NCI-H446 treated with DMSO at 0.1 percent for 48 hours (cell line): Measurements from ENCODE around the gene PRKCSH.

ENCODE experiments used
- DNase-seq: peaks from one replicate; lab custom pipeline; 2025; lab: John Stamatoyannopoulos, UW

The PRKCSH gene

DNA sequence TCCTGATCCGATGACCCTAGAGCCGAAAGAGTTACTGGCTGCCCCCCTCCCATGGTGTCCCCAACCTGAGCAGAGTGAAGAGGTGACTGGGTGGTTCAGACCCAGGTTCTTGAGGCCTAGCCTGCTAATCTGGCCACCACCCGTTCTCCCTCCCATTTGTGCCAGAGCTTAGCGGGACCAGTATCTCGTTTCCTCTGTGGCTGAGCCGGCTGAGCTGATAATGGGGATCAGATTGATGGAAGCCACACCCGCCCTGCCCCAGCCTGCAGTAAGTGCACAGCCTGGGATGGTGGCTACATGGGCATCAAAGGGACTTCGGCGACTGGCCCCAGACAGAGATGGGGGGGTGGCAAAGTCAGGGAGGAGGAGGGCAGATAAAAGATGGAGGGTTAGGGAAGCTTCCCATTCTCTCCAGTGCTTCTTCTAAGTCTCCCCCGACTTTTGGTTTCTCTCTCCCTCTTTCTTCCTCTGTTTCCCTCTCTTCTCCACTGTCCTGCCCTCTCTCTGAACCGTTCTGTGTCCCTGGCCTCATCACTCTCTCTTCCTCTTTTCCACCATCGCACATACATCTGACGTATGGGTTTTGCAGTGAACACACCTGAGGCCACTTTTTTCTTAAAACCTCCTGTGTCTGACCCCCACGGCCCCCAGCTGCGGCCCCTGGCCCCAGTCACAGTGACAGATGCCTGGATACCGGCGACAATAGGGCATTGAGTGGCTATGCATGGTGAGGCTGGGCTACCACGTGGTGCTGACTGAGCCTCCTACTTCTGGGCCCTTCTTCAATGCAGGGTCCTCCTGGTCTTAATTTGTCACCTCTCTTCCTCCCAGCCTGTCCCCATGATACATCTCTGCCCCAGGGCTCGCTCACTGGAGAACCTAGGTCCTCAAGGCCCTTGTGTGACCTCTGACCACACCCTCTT is 43.0 kb downstream of the PRKCSH start:
- no peak for DNase-seq

DNA sequence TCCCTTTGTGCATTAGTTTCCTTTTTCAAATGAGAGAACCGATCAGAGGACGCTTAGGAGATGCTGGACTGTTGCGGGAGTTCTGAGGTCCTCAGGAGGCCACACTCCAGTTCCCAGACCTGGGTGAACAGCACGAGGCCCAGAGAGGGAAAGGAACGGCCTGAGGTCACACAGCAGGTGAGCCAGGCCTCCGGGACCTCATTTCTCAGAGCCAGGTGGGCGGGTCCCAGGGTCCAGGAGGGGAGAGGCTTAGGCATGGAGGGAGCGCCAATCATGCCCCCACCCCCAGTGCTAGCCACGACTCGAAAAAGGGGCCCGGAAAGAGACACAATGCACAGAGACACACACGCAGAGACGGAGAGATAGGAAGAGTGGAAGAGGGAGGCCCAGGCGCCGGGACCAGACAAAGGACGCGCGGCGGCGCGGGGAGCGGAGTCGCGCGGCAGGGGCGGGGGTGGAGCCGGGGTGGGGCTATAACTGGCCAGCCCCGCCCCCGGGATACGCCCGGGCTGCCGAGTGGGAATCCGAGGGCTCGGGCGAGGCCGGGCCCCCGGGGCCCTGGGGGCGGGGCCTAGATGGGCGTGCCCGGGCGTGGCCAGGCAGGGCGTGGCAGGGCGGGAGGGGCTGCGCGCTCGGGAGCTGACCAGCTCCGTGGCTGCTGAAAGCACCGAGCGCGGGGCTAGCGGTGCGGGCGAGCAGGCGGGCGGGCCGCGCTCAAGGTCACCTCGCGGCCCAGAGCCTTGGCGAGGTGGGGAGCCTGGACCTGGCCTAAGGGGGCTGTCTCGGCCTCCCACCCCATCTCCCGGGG is 43.9 kb downstream of the PRKCSH start:
- no peak for DNase-seq

DNA sequence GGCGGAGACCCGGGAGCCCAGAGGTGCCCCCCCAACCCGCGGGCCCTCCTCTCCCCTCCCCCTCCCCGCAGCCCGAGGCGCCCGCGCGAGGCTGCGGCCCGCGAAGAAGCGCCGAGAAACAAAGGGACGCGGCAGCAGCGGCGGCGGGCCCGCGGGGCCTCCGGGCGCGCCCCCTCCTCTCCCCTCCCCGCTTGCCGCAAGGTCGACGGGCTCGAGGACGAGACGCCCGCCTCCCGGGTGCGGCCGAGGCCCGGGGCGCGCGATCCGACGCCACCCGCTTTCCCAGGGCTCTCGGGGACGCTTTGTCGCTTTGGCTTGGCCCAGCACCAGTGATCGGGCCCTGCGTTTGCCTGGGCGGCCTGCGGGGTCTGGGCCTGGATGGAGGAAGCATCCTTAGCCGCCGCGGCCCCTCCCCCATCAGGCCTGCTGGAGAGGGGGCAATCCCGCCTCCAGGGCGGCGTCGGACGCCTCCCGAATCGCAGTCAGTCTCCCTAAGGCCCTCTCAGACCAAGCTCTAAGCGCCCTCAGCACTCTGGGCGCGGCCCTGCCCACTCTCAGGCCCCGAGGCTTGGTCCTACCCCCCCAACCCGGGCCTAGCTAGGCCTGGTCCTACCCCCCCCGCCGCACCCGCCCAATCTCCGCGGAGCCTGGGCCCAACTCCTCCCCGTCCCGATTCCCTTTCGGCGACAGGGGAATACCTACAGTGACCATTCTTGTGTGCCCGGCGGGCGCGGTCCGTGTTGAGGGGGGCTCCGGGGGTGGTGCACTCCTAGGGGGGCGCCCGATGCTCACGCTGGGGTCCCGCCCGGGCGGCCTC is 44.7 kb downstream of the PRKCSH start:
- no peak for DNase-seq

DNA sequence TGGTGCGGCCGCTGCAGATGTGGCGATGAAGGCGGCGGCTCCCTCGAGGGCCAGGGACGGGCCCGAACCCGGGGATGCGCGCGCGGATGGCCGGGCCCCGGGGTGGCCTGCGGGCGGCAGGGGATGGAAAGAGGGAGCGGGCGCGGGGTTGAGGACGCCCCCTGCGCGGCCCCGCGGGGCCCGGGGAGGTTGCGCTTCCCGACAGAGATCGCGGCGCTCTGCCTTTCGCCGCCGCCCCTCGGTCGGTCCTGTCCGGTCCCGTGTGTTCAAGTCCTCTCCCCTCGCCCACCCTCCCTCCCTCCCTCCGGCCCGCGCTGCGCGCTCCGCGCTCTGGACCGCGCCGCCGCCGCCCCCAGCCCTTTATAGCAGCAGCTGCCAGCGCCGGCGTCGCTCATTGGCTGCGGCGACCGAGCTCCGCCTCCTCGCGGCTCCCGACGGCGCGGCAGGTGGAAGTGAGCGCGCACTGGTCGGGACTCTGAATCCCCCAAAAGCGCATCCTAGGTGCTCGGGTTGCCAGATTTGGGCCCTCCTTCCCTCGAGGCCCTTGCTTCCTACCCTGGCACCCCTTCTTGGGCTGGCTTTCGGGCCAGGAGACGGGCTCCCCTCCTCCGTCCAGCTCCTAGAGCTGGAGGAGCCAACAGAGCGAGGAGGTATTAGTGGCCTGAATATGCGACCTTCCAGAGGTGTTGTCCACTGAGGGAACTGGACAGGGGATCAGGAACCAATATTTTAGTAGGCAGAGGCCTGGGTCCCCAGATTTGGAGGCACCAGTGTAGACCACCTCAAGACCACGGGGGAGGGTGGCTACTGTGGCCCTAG is 45.5 kb downstream of the PRKCSH start, which contains the start of gene ELAVL3:
Gene ELAVL3, minus strand, starts transcription at position 332 of the 819 bp plus-strand sequence. CDS start 438 bp downstream, outside the sequence.
- DNase-seq, result peak; percentile 35

DNA sequence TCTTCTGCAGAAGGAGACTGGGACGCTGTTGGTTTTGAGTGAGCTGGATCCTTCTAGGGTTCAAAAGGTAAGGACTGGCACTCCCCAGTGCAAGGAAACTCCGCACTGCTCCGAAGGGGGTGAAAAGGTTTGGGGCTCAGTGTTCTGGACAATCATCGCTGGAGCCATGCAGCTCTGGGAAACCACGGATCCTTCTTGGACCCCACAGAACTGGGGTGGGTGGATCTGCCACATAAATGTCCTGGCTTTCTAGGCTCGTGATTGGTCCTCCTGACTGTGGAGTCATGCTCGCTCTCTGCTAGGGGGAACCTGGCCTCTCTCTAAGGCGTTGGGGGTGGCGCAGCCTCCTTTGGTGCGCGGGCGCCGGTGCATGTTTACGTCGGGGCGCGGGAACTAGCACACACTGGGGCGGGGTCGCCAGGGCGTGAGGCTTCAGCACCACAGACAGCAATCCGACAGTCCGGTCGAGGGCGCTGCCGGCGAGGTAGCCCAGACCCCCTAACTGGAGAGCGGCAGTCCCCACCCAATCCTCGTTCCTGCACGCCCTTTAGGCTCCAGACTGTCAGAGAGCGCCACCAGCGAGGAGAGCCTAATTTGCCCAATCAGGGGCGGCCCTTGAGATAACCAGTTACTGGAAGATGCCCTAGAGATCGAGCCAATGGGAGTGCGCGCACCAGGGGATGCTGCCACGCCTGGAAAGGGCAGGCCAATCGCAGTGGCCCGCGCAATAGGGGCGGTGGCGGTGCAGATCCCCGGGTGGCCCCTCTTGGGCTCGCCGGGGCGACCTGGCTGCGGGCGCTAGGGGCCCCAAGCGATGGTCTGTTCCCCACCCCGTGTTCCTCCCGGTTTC is 46.3 kb downstream of the PRKCSH start:
- peak; percentile 95 for DNase-seq

DNA sequence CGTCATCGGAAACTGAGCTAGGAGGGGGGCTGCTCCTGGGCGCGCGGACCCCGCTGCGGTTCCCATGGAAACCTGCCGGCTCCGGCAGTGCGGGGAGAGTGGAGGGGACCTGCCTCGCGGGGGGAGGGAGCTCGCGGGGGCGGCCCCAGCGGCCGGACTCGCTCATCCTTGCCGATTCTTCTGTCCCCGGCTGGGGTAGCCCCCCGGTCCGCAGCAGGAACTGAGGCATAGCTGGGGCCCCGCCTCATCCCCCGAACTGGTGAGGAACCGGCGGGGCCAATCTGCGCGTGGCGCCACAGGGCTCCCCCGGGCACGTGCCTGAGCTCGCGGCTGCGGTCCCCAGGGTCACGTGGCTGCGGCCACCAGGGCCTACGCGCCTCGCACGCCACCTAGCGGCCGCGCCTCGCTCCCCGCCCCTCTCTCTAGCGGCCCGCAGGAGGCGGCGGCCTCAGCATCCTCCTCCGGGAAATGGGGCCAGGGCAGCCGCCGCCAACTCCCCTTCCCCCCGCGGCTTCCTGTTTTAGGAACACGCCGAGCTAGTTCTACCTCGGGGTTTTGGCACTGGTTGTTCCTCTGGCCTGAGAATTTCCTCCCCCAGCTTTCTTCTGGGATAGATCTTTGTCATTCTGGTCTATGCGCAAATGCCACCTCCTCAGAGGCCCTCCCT is 47.1 kb downstream of the PRKCSH start:
- DNase-seq, result peak; percentile 68

DNA sequence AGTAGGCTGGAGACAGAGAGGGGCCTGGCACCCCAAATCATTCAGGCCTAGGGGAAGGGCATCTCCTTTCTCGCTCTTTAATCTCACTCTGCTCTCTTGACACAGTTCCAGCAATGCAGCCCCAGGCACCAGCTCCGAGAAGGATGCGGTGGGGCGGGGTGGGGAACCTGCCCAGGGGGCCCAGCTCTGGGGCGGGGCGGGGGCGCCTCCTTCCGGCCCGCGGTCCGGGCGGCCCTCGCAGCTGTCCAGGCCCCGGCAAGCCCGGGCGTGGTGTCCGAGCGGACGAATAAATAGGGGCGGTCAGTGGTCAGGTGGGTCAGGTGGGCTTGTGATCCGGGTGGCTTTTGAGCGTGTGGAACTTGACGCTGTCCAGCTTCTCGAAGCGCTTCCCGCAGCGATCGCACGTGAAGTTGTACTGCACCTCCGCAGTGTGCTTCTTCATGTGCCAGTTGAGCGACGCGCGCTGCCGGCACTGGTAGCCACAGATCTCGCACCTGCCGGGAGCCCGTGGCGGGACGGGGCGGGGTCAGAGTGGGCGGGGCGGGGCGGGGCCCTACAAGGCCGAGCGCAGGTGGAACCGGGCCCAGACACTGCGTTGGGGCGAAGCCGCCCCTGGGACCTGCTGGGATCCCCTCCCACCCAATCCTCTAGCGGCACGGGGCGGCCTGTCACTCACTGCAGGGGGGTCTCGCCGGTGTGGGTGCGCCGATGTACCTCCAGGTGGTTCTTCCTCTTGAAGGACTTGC is 48.1 kb downstream of the PRKCSH start:
- DNase-seq, result no peak

DNA sequence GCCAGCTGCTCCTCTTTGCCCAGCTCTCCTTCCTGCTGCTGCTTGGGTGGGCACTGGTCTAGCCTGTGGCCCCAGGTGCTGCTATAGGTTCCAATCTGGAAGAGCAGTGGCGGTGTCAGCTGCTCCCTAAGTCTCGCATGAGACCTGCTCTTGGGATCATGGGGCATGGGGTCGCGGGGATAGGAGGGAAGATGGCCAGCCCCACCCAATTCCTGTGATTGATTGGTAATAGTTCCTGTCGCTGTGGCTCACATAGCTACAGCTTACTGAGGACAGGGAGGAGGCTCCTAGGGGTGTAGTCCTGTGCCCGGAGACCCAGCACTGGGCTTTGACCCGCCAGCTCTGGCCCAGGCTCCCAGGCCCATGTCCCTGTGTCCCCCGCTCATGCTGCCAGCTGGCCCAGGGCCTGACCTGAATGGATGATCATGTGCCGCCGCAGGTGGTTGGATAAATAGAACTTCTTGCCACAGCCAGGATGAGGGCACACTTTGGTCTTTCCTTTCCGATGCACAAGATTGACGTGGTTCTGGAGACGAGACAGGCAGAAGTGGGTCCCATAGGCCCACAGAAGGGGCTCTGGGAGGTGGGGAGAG is 49.9 kb downstream of the PRKCSH start:
- DNase-seq, result no peak

DNA sequence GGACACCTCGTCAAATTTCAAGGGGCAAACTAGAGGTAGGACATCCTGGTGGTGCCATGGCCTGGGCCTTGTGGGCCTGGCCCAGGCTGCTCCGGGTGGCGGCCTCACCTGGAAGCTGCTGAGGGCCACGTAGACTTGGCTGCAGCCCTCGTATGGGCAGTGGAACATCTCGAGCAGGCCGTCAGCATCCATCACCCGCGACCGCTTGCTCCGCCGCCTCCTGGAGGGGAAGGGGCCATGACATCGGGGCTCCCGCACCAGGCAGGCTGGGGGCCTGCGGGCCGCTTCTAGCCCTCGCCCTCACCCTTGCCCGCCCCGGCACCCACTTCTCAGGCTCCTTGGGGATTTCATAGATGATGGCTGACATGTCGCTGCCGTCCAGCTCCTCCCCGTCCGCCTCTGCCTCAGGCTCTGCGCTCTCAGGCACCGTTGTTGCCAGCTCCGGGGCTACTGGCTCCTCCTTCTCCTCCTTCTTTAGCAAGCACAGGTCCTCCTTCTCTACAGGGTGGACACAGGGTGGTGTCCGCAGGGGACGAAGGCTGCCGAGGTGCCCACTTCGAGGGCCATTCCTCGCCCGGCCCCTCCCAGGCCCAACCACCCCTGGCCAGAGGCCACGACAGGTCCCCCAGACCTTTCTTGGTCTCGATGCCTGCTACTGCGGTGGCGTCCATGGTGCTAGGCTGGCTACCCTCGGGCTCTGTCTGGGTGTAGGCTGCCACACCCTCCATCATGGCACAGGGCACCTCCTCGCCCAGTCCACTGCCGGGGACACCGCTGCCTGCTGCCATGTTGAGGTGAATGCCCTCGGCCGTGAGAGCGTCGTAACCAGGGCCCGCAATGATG is 51.4 kb downstream of the PRKCSH start:
- DNase-seq, result no peak

DNA sequence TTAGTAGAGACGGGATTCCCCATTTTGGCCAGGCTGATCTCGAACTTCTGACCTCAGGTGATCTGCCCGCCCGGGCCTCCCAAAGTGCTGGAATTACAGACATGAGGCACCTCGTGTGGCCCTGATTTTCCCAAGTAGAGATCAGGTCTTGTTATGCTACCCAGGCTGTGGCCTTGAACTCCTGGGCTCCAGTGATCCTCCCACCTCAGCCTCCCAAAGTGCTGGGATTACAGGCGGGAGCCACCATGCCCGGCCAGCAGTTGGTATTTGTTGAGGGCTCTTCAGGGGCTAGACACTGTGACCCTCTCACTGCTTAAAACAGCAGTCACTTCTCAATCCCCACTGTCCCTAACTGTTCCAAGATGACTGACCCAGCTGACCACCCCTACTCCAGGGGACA is 53.9 kb downstream of the PRKCSH start:
- no peak for DNase-seq

DNA sequence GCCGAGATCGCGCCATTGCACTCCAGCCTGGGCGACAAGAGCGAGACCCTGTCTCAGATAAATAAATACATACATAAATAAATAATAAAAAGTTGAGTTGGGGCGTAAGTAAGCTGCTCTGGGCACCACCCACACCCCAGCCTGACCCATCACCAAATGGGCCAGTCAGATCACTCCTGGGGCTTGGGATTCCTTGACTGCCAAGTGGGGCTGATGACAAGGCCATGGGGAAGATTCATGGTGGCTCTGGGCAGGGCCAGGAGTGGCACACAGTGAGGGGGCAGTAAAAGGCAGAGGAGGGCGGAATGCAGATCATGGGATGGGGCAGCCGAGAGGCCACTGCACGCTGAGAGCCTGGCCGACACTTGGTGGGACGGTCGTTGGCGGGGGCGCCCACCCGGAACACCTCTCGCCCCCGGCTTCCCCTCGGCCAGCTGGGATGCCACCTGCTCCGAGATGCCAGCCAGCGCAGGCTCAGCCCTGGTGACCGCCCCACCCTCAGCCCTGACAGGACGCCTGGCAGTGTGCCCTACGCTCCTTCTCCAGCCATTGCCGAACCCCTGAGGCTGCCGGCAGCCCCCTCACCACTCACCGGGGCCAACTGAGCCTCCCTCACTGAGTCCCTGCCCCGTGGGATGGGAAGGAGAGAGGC is 59.3 kb downstream of the PRKCSH start:
- DNase-seq, result no peak

DNA sequence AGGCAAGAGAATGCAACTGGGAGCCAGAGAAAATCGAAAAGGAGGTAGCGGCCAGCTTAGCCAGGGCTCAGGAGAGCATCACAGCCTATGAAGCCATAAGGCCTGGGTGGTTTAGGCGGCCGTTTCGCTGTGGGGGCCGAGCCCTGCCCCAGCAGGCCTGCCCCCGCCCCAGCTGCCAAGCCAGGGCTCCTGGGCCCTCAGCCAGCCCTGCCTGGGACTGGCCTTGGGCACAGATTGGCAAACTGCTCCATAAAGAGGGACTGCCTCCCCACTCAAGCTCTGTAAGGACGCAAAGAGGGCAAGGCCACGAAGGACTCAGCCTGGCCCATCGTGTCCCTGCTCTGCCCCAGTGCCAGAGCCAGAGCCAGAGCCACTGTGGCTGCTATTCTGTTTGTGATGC is 60.0 kb downstream of the PRKCSH start:
- no peak for DNase-seq

DNA sequence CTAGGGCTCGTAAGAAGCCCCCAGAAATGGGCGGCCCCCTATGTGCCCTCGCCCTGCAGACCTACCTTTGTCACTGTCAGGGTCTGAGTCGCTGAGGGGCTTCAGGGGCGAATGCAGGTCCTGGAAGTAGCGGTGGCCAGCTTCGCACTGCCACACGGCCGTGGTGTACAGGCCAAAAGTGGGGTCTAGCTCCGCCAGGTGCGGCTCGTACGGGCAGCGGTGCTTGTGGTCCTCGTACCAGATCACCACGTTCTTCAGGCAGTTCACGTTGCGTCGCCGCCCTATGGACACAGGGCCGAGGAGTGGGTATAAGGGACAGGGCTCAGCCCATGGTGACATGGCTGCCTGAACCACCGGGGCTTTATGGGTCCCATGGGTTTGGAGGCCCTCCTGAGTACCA is 60.5 kb downstream of the PRKCSH start:
- DNase-seq, result no peak

DNA sequence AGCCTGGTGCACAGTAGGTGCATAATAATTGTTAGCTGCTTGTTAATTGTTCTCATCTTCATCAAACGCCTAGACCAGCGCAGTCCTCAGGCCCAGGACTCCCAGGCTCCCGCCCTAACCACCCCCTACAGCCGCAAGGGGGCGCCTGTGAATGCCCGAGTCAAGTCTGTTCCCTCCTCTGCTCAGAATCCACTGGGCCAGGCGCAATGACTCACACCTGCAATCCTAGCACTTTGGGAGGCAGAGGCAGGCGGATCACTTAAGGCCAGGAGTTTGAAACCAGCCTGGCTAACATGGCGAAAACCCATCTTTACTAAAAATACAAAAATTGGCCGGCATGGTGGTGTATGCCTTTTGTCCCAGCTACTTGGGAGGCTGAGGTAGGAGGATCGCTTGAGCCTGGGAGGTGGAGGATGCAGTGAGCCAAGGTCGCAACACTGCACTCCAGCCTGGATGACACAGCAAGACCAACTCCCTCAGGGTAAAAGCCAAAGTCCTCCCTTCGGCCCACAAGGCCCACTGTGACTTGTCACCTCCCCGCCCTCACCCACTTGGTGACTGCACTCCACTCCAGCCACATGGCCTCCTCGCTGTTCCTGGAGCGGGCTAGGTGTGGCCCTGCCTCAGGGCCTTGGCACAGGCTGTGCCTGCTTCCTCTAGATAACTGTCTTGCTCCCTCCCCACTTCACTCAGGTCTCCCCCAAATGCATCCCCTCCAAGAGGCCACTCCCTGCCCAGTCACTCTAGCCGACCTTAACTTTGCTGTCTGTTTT is 61.1 kb downstream of the PRKCSH start:
- peak; percentile 30 for DNase-seq

DNA sequence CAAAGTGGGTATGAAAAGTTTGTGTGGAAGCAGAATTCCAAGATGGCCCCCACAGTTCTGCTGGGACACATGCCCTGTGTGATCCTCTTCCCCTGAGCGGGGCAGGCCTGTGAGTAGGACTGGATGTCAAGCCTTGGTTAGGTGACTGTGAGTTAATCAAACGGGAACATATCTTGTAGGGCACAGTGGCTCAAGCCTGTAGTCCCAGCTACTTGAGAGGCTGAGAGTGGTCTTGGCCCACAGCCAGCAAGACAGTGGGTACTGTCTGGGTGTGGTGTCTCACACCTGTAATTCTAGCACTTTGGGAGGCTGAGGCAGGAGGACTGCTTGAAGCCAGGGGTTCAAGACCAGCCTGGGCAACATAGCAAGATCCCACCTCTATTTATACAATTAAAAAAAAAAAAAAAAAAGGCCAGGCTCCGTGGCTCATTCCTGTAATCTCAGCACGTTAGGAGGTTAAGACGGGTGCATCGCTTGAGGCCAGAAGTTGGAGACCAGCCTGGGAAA is 63.8 kb downstream of the PRKCSH start:
- no peak for DNase-seq

DNA sequence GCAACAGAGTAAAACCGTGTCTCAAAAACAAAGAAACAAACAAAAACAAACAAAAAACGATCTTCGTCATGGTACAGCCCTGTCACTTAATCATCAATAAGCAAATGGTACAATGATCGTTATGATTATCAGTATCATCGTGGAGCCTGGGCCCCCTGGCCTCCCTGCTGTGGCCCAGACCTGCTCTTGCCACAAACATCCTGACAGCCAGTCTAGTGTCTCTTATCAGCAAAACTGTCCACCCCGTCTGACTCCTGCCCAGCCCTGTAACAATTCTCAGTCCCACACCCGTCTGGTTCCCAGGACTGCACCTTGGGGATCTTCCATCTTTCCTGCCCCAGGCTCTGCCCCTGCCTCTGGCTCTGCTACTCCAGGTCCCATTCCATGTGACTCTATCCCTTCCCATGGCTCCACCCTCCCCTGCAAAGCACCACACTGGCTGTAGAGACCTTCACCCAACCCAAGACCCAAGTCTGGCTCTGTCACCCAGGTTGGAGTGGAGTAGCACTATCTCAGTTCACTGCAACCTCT is 64.5 kb downstream of the PRKCSH start:
- no peak for DNase-seq
